GM18508 (cell line): ENCODE results near the gene ELMO2.

ENCODE experiments used
- ATAC-seq: cut with Tn5 transposase; IDR thresholded peaks from one replicate; pipeline ENCODE4 v1.9.1; 2021; ENCODE audit warnings: moderate number of reproducible peaks; ENCODE audit not compliant: insufficient read depth, unreplicated experiment

Gene ELMO2

DNA sequence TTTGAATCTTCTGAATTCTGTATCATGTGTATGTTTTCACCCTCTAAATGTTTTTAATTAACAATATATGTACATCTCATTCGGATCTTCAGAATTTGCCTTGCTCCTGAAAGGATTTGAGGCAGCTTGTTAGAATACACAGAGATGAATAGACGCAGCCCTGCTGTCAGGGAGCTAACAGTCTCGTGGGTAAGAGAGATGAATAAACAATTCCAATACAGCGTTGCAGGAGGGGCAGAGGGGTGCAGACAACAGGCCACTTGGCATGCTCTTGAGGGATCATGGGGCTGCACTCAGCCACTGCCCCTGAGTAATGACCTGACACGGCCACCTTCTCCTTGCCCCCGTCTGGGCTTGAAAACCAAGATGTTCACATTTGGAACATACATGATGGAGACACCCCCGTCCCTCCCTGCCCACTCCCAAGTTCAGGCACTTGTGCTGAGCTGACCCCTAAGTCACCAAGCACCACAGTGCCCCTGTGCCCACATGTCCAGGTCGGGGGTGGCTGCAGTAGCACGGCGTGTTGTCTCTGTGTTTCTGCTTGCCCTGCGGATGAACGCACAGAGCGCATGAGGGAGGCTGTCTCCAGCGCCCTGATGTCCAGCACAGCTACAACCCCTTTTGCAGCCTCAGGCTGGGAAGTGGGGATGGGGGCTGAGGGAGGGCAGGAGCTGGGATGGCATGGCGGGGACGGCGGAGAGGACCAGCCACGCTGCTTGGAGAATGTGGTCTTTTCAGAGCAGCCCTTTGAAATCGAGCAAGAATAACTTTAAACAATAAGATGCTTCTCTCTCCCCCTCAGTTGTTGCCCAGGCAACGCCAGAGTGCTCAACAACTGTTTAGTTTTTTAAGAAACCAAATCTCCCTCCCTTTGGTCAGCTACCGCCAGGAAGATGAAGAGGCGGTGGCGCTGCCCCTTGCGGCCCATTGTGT is 65.1 kb downstream of the ELMO2 start:
- ATAC-seq, result no peak

DNA sequence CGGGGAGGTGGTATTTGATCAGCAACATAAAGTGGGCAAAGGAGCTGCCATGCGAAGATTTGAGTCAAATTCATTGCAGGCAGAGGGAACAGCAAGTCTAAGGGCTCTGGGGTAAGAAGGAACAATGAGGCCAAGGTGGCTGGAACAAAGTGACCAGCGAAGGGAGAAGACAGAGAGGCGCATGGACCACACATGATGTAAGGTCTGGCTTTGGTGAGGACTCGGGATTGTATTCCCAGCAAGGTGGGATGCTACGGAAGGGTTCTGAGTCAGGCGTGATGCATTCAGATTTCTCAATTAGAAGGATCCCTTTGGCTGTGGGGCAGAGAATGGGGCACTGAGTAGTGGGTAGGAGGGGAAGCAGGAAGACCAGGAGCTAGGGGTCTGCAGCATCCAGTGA is 67.4 kb downstream of the ELMO2 start:
- ATAC-seq, result no peak

DNA sequence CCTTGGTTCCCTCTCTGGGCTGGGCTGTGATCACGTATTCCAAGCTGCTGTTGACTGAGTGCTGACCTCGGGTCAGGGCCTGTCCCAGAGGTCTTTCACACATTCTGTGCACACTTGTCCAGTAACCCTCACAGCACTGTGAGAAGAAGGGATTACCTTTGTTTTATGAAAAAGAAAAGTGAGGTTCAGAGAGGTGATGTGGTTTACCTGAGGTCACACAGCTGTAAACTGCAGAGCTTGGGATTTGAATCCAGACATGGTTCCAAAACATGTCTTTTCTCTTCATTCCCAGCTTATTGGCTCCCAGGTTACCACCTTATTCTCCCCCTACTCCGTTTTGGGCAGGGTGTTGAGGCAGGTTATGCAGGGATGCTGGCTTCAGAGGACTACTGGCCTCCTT is 69.7 kb downstream of the ELMO2 start:
- no peak for ATAC-seq

DNA sequence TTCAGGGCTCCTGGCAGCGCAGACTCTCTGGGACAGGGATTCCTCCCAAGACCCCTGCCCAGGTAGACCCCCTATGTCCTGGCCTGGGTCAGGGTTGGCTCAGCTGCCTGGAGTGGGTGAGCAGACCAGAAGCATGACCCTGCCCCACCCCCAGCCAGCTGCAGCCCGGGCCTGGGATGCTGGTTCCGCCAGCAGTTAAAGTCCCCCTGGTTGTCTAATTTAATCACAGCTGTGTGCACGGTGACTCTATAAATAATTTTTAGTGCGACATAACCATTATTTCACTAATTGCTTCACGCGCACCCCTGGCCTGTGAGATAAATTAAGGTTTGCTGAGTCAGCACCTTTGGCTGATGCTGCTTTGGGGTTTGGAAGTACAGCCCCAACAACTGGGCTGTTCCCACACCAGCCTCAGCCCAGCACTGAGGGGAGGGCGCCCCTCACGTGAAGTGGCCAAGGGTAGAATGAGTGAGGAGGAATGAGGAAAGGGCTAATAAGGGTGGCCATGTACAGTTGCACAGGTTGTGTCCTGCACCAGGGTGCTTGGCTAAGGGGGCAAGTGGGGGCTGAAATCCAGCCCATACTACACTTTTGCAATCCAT is 72.0 kb downstream of the ELMO2 start:
- ATAC-seq, result no peak

DNA sequence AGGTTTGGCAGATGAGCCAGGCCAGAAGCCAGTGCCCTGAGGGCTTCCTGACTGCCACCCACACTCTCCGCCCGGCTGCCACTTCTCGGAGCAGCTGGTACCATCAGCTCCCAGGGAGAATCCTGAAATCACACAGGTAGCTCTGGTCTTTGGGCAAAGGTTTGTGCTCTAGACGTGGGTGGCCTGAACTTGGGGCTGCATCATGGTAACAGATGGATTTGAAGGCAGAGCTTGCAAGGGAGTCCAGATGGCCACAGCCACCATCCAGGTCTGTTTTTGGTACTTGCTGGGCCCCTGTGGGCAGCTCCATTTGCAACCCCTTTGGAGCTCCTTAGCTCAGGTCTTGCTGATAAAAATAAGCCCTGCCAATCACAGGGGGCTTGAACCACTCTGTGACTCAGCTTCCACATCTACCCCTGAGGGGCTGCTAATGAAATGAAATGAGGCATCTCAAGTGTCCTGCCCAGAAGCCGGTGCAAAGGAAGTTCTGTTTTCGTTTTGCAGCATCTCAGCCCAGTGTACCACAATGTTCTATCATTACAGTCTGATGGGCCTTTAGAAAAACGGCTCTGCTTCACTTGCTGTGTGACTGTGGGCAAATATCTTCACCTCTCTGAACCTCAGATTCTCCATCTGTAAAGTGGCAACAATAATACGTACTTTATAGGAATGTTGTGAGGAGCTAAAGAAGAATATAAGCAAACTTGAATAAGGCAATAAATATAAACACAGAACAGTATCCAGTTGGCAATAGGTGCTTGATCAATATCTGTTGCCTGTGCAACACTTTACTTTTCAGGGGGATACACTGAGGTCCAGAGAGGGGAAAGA is 73.0 kb downstream of the ELMO2 start:
- no peak for ATAC-seq

DNA sequence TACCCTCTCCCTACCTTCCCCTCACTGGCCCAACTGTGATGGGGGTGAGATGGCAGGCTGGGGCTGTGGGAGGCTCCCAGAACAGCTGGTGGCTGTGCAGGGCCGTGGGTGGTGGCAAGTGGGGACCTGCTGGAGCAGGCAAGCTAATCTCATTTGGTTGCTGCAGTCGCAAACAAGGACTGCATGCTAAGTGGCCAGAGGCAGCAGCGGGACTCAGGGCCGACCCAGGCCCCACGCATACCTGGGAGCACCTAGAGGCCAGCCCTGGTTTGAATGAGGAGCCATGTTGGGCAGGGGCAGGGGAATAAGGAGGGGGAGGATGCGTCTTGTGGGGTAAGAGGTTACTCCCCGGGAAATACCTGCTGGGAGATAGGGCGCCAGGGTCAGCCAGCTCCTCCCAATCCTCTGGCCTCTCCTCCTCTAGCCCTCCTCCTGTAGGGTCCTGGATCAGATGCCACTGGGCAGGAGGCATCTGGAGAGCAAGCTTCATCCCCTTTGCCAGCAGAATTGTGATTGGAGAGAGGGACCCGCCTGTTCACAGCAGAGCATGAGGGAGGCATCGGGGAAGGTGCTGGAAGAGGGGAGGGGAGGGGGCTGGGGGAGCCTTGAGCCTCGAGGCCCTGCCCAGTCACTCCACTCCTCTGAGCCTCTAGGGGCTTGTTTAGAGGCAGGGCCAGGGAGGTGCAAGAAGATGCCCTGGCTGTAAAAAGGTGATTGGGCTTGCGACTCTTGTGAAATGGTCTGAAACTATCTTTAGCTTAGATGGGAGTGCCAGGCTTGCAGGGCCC is 73.8 kb downstream of the ELMO2 start:
- ATAC-seq, result no peak

DNA sequence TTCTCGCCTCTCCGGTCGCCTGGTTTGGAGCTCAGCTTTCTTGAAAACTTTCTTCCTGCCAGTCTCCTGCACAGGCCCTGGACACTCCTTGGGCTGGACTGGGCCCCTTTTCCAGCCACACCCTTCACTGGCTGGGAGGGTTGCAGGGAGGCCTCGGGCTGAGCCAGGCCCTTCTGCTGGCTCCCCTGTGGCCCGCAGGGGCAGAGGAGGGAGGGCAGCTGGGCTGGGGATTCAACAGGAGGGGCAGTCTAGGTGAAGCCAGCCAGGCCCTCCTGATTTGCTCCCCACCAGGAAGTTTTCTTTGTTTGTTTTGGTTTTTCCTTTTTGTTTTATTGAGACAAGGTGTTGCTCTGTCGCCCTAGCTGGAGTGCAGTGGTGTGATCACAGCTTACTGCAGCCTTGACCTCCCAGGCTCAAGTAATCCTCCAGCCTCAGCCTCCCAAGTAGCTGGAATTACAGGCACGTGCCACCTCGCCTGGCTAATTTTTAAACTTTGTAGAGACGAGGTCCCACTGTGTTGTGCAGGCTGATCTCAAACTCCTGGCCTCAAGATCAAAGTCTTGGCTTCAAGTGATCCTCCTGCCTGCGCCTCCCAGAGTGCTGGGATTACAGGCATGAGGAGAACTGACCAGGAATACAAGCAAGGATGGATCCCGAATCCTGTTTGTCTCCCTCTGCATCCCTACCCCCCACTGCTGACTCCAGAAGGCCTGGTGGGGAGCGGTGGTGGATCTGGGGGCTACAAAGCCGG is 74.6 kb downstream of the ELMO2 start:
- ATAC-seq, result no peak

DNA sequence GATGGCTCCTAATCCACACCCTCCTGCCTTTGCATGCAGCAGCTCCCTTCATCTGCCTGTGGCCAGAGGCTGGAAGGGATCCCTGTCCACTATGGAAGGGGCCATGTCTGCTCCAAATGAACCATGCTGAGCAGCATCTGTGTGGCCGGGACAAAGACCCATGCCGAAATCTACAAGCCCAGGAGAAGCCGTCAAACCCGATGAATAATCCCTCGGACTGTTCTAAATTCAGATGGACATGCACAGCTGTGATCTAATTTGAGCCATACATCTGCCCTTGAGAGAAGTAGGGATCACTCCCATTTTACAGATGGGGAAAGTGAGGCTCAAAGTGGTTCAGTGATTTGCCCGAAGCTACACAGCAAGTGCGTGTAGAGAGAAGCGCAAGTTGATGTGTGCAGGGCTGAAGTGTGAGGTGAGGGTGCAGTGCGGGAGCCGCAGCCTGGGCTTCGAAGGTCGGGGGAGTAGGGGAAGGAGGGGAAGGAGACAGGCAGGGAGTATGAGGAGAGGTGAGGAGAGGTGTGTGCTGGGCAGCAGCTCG is 75.5 kb downstream of the ELMO2 start:
- no peak for ATAC-seq

DNA sequence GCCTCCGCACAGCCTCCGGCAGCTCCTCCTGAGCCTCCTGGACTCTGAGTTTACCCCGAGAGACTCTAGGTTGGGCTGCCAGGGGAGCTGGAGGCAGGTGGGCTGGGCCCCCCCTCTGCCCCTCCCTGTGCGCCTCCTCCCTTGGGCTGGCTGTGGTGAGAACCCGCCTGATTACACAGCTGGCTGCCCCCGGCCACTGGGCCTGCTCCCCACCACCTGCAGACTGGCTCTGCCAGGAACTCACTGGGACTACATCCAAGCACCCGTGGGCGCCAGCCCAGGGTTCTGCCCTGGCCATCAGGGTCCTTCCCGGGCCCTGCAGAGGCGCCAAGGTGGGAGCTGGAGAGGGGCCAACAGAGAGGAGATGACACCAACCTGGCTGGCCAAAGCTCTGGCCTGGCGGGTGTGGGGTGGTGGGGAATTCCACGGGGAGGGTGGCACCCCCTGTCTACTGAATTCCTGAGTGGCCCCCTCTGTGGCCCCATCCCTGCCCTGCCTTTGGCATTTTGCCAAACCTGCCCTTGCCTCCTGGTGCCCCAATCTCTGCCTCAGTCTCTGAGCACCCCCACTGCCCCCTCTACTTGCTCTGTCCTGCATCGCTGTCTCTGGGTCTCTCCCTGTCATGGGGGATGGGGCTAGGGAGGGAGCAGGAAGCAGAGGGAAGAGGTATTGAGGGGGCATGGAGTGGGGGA is 76.2 kb downstream of the ELMO2 start:
- no peak for ATAC-seq

DNA sequence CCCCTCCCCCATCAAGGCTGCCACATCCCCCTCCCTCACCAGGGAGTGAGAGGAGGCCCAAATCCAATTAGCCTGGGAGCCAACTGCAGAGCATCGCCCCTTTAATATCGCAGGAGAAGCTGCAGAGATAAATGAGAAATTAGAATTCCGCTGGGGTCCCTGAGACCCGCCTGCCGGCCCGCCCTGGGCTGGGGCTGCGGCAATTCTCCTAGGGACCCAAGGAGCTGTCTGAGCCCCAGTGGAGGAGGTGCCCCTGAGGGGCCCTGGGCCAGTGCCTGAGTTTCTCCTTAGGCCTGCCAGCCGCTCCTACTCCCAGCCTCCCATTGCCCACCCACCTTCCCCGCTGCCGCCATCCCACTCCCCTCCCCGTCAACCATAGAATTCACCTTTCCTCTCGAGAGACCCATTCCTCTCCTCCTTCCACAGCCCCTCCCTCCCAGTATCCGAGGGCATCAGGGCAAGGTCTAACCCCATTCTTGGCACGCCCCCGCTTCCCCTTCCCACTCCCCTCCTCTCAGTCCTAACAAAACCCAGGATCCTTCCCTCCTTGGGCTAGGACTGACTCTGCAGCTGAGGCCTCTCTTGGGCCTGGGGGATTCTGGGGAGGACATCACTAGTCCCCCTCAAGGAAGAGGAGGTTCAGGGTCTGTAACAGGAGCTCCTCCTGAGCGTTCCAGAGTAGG is 78.1 kb downstream of the ELMO2 start:
- ATAC-seq, result no peak

DNA sequence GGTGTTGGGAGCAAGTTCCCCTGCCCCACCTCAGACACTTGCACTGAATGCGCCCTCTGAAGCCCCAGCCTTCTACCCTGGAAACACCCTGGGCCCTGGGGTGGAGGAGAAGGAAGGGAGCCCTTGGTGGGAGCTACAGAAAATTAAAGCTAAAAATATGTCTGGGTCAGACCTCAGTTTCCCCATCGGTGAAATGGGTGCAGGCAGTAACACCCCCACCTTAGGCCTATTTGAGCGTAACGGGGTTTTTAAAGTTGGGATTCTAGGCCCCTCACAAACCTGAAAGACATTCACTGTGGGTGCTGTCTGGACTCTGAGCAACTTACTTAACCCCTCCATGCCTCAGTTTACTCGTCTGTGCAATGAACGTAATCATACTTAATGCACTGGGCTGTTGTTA is 78.9 kb downstream of the ELMO2 start:
- ATAC-seq, result no peak

DNA sequence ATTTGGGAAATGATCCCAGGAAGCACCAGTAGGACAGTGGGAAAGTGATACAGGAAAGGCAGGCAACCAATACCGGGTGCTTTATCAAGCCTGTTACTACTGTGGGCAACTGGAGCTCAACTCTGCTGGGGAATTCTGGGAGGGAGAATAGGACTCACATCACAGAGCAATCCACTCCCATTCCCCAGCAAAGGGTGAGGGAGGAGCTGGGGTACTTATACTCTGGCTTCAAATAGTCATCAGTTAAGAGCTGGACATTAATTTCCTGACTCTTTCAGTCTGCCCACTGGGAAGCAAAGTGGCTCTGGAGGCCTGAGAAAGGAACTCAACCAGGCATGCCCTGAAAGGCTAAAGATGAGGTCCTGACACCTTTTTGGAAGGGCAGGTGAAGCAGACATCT is 80.6 kb downstream of the ELMO2 start:
- no peak for ATAC-seq

DNA sequence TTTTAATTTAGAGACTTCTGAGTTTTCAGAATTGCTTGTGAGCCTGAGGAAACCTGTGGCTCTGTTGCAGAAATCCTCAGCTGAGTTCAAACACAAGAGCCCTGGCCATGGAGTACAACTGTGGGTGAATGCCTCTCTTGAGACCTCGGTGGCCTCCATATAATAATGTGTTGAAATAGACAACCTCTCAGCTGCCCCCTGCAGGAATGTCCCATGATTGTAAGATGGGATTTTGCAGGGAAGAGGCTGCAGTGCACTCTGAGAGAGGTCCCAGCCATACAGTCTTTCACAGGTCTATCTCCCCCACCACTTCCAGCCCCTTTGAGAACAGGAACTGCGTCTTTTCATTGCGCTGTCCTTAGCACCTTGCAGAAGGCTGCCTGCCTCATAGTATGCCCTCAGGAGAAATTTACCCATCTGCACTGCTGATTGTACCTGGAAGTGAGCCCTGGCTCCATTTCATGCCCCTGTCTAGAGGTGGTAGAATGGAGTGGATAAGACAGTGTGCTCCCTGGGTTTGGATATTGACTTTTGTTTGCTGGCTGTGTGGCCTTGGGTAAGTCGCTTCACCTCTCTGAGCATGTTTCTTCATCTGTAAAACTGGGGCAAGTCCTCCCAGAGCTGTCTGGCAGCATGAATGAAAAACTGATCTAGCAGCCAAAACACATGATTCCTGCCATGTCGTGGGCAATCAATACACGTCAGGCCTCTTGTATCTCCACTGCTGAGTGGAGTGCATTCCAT is 81.3 kb downstream of the ELMO2 start:
- no peak for ATAC-seq

DNA sequence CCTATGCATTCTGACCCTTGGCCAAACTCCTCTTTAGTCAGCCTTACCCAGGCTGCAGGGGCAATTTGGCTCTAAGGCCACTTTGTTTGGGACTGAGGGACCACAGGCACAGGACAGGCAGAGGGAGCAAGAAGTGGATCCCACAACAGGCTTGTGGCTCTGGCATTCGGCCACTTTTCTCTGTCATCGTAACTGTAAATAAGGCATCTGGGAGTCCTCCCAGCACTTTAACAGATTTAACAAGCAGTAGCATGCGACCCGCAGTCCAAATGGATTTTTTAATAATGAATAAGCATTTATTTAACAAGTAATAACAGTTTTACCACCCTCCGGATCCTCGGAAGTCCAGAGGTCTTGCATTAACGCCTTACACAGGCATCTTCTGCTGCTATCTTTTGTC is 82.0 kb downstream of the ELMO2 start:
- ATAC-seq, result no peak

DNA sequence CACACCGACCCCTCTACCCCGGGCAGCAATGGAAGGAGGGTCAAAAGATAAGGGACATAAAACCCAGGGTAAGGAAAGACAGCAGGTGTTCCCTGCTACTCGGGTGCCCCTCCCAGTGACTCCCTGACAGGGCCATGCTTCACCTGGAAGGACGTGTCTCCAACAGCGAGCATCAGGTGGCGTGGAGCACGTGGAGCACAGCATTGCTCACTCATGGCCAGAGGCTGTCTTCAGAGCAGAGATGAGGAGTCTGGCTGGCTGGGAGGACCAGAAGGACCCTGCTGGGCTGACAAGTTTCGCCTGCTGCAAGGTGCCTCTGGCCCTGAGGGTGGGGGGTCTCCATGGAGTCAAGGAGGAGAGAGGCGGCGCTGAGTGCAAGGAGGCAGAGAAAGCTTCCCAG is 82.9 kb downstream of the ELMO2 start:
- ATAC-seq, result no peak

DNA sequence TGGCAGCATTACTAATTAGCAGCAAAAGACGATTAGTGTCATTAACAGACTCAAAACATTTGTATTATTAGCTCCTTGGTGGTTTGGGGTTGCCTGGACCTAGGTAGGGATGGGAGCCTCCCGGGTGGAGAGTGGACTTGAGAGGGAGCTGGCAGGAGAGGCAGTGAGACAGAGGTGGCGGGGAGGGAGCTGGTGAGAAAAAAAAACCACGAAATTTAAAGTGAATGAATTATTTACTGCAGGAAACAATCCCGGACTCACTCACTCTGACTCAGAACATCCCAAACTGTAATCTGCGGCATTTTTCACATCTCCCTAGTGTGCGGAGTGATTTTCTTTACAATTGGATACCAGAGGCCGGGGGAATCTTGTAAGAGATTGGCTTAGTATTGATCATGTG is 83.8 kb downstream of the ELMO2 start:
- no peak for ATAC-seq

DNA sequence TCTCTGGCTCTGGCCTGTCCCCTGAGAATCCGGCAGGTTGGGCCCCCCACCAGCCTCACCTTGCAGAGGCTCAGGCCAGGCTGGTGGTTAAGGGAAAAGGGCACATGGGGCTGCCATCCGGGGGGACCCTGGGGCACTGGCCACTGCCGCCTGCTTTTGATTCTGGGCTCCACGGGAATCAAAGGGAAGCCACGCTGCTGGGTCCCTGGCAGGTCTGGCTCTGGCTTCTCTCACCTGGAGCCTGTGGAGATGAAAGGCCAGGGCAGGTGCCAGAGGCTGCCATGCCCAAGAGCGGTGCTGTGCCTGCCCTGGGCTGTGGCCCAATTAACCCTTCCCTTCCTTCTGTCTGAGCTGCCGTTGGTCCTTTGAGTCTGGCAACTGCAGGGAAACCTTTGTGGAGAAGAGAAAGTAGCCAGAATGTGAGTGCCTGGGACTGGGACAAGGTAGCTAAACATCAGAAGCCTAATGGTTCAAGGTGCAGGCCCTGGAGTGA is 88.7 kb downstream of the ELMO2 start:
- no peak for ATAC-seq
